NCI-H2107 treated with DMSO at 0.1 percent for 48 hours (cell line): ENCODE measurements around the gene GTPBP4.
"Not testable (repeated sequence)": the region's sequence is repeated elsewhere in the genome, so short reads cannot be mapped to it uniquely, and the experiment has no call there.

Source experiments
- DNase-seq: peaks from one replicate; lab custom pipeline; 2025; ENCODE audit not compliant: unreplicated experiment; lab: John Stamatoyannopoulos, UW

Gene GTPBP4

GRCh38 chr10:988667-989545, 672 bp downstream of the GTPBP4 start:
- DNase-seq, result no peak

GRCh38 chr10:990808-991207, 2.6 kb downstream of the GTPBP4 start:
- no peak for DNase-seq

GRCh38 chr10:992467-992866, 4.2 kb downstream of the GTPBP4 start:
- no peak for DNase-seq

- DNase-seq, result no peak
Observed at GRCh38 chr10:992871-993270, 4.6 kb downstream of the GTPBP4 start.

GRCh38 chr10:994836-995558, 6.8 kb downstream of the GTPBP4 start:
- no peak for DNase-seq

GRCh38 chr10:995559-995926, 7.3 kb downstream of the GTPBP4 start:
- no peak for DNase-seq

- DNase-seq, result no peak
Observed at GRCh38 chr10:996031-996430, 7.8 kb downstream of the GTPBP4 start.

GRCh38 chr10:997266-998022, 9.2 kb downstream of the GTPBP4 start:
- DNase-seq, result no peak

GRCh38 chr10:1002425-1003006, 14.3 kb downstream of the GTPBP4 start:
- DNase-seq, result no peak

GRCh38 chr10:1003884-1004670, 15.8 kb downstream of the GTPBP4 start:
- no peak for DNase-seq

GRCh38 chr10:1006573-1006972, 18.3 kb downstream of the GTPBP4 start:
- DNase-seq, result no peak

GRCh38 chr10:1007583-1007982, 19.3 kb downstream of the GTPBP4 start:
- no peak for DNase-seq

- DNase-seq, result no peak
Observed at GRCh38 chr10:1009071-1009494, 20.8 kb downstream of the GTPBP4 start.

GRCh38 chr10:1009947-1010346, 21.7 kb downstream of the GTPBP4 start:
- not testable (repeated sequence) for DNase-seq

GRCh38 chr10:1010703-1011102, 22.5 kb downstream of the GTPBP4 start:
- DNase-seq, result no peak

- no peak for DNase-seq
Observed at GRCh38 chr10:1011696-1012095, 23.5 kb downstream of the GTPBP4 start.

- no peak for DNase-seq
Observed at GRCh38 chr10:1015688-1016087, 27.5 kb downstream of the GTPBP4 start.

- DNase-seq, result no peak
Observed at GRCh38 chr10:1019362-1019761, 31.1 kb downstream of the GTPBP4 start.

GRCh38 chr10:1020460-1020859, 32.2 kb downstream of the GTPBP4 start:
- DNase-seq, result no peak

- DNase-seq, result no peak
Observed at GRCh38 chr10:1020958-1021357, 32.7 kb downstream of the GTPBP4 start.
